ENCODE data around the gene CTDSPL. TPM values are rescaled to one million over a fixed set of nuclear protein-coding genes. Genes with fewer than 3 reads are reported as not detected.

CTDSPL gene
- total and polyA plus RNA-seq, 10 of the 15 experiments (the other 5 are each of a cell fraction or from before 2014, with no cell fraction given), result 0.05 to 0.51 (median 0.18) TPM; not detected in 6

GRCh38 chr3:38015485-38015884 lies 153.8 kb downstream of the CTDSPL start:
- in situ Hi-C loops (cut with MboI), result no loop called here
- no peak overlapping the region for H2AFZ ChIP-seq (ENCODE audit: control insufficient read depth, low read depth, low read length)
- ChIA-PET SMC1A (ENCODE audit: uncharacterized antibody, unreplicated experiment) (interaction anchor here (1.0 kb wide), 1 partner anchor 12 kb away, joined by 3 read pairs; no protein-coding TSS in a partner anchor), POLR2A (no interaction called here), RAD21 (ENCODE audit: unreplicated experiment) (no interaction called here), CTCF (no interaction called here)
- no peak overlapping the region for H3K9ac ChIP-seq (ENCODE audit: control insufficient read depth, insufficient read depth, low read length)
- H3K27me3 ChIP-seq (replicated peaks in 1 of 2; ENCODE audit: control insufficient read depth in 2 of 2, insufficient read depth in 2 of 2, low read length in 1 of 2), result no peaks in the 10 kb centered on the region
- no peak for TF ChIP-seq ZNF622 (IDR thresholded peaks at IDR 0.05)
- no peak for TF ChIP-seq E2F4 (IDR thresholded peaks at IDR 0.05; ENCODE audit: low read depth, low read length)
- TF ChIP-seq HDAC6 (IDR thresholded peaks at IDR 0.05; ENCODE audit: unreplicated experiment), result no peak
- no peak for TF ChIP-seq TCF7 (IDR thresholded peaks at IDR 0.05; ENCODE audit: borderline replicate concordance)
- no peak for TF ChIP-seq ZNF384 (IDR thresholded peaks at IDR 0.05; ENCODE audit: borderline replicate concordance, low read depth, low read length)
- TF ChIP-seq FOXK2 (IDR thresholded peaks at IDR 0.05), result no peak
- TF ChIP-seq NFYB (IDR thresholded peaks at IDR 0.05; ENCODE audit: insufficient read depth, low read depth, low read length), result no peak
- no peak for TF ChIP-seq ZNF592 (IDR thresholded peaks at IDR 0.05)
- no peak for TF ChIP-seq MTA2 (IDR thresholded peaks at IDR 0.05; ENCODE audit: low read depth)
- no peak for TF ChIP-seq SMAD1 (IDR thresholded peaks at IDR 0.05; ENCODE audit: low read depth, partially characterized antibody)
- no peaks in the 10 kb centered on the region for H4K20me1 ChIP-seq (ENCODE audit: control insufficient read depth, insufficient read depth)
- WGBS (ENCODE audit: insufficient coverage, insufficient replicate concordance, low lambda C conversion rate, missing lambda C conversion rate), result 0% methylated on average over 3 of the region's 3 CpGs
- no TSS peak for BruUV-seq (replicated peaks)
- no peaks in the 10 kb centered on the region for H3K79me2 ChIP-seq (ENCODE audit: control insufficient read depth, insufficient read depth, low read length)
- FAIRE-seq, result no peak
- DNase-seq (ENCODE audit: low read depth, low spot score), result no peak
- H3K4me2 ChIP-seq (ENCODE audit: control insufficient read depth, insufficient read depth), result no peak overlapping the region
- H3K27ac ChIP-seq (ENCODE audit: control insufficient read depth, insufficient read depth), result no peak overlapping the region
- intact Hi-C loops (cut with micrococcal nuclease; ENCODE audit: unreplicated experiment), result no loop called here
- no peak for ATAC-seq
- no peaks in the 10 kb centered on the region; the same call in 2 of the 3 replicates for H3K9me3 ChIP-seq (replicated peaks; ENCODE audit: control insufficient read depth, insufficient read depth, low read length)
- no peaks in the 10 kb centered on the region for H3K36me3 ChIP-seq (ENCODE audit: control insufficient read depth in 2 of 2, insufficient read depth in 2 of 2, low read length in 1 of 2)
- H3K4me1 ChIP-seq (ENCODE audit: control insufficient read depth, insufficient read depth, low read length), result no peaks in the 10 kb centered on the region
- no peak overlapping the region for H3K4me3 ChIP-seq

All from GM12878 (cell line).